GM12878 (cell line): ENCODE data around the gene HOXC9. TPM values are rescaled to one million over a fixed set of nuclear protein-coding genes. Genes with fewer than 3 reads are reported as not detected.

Experiments
- ATF7 ChIP-seq: fragments of 450-650 bp; IDR thresholded peaks from 2 replicates; pipeline ENCODE4 v1.6.1; 2016; ENCODE audit warnings: low read depth, mild to moderate bottlenecking
- MEF2B ChIP-seq: fragments of 450-650 bp; IDR thresholded peaks from 2 replicates; pipeline ENCODE4 v1.6.1; 2018; ENCODE audit warnings: mild to moderate bottlenecking, moderate library complexity; ENCODE audit not compliant: partially characterized antibody, poor library complexity, severe bottlenecking
- MYC ChIP-seq: IDR thresholded peaks from 2 replicates; pipeline ENCODE4 v1.6.1; 2011; ENCODE audit warnings: mild to moderate bottlenecking, low read length, moderate library complexity, inconsistent platforms; ENCODE audit not compliant: insufficient read depth, insufficient replicate concordance, insufficient read length, severe bottlenecking
- PBX3 ChIP-seq: IDR thresholded peaks from 2 replicates; pipeline ENCODE4 v1.6.1; 2011; ENCODE audit warnings: mild to moderate bottlenecking, low read depth, low read length, moderate library complexity; ENCODE audit not compliant: insufficient replicate concordance
- PKNOX1 ChIP-seq: fragments of 450-650 bp; IDR thresholded peaks from 2 replicates; pipeline ENCODE4 v1.6.1; 2016; ENCODE audit warnings: mild to moderate bottlenecking
- RAD51 ChIP-seq: fragments of 450-650 bp; IDR thresholded peaks from 2 replicates; pipeline ENCODE4 v1.6.1; 2016; ENCODE audit warnings: moderate library complexity, mild to moderate bottlenecking, inconsistent platforms
- polyA plus RNA-seq, 11 experiments: library from polyadenylated mRNA; depleted of rRNA in 4 of 11; unstranded in 6 of 11; stranded (reverse) in 5 of 11; fragments of >200 nt; fragmentation: Nextera tagmentation in 4 of 11; fragmentation: Illumina TruSeq in 1 of 11; extraction: Ambion mirVana in 4 of 11; extraction: Trizol in 1 of 11; gene quantifications; 1 replicate in 1 of 11; 2 replicates in 10 of 11; pipeline versions ENCODE4 v1.2.1 to v1.2.3, GENCODE V29; 2011 to 2016; ENCODE audit warnings: inconsistent platforms in 2 of 11, missing spikeins in 2 of 11, low read depth in 1 of 11
- total RNA-seq, 4 experiments: library from RNA; depleted of rRNA in 3 of 4; stranded (reverse); fragments of >200 nt in 3 of 4; fragmentation: Illumina TruSeq in 1 of 4; extraction: Trizol in 1 of 4; gene quantifications; 2 replicates each; pipeline versions ENCODE4 v1.2.1 to v1.2.3, GENCODE V29; 2013 to 2021
- TF ChIP-seq, protein P1 (sequence below): fragments of 150-350 bp; IDR thresholded peaks from 2 replicates; pipeline ENCODE4 v1.6.1; 2014; ENCODE audit warnings: mild to moderate bottlenecking, low read depth, low read length
- TF ChIP-seq, protein P2 (sequence below): IDR thresholded peaks from 2 replicates; pipeline ENCODE4 v1.6.1; 2011; ENCODE audit warnings: borderline replicate concordance, low read depth, mild to moderate bottlenecking, moderate library complexity, mixed read lengths, low read length; ENCODE audit not compliant: insufficient read depth; ENCODE audit errors: extremely low read length

HOXC9 gene
- total and polyA plus RNA-seq, 10 of the 15 experiments (the other 5 are each of a cell fraction or from before 2014, with no cell fraction given) = not detected

- no peak for TF ChIP-seq MYC
- TF ChIP-seq, protein P1, sequence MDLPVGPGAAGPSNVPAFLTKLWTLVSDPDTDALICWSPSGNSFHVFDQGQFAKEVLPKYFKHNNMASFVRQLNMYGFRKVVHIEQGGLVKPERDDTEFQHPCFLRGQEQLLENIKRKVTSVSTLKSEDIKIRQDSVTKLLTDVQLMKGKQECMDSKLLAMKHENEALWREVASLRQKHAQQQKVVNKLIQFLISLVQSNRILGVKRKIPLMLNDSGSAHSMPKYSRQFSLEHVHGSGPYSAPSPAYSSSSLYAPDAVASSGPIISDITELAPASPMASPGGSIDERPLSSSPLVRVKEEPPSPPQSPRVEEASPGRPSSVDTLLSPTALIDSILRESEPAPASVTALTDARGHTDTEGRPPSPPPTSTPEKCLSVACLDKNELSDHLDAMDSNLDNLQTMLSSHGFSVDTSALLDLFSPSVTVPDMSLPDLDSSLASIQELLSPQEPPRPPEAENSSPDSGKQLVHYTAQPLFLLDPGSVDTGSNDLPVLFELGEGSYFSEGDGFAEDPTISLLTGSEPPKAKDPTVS = no peak
- peak; percentile 42 for TF ChIP-seq PBX3
- no peak for TF ChIP-seq MEF2B
- TF ChIP-seq, protein P2, sequence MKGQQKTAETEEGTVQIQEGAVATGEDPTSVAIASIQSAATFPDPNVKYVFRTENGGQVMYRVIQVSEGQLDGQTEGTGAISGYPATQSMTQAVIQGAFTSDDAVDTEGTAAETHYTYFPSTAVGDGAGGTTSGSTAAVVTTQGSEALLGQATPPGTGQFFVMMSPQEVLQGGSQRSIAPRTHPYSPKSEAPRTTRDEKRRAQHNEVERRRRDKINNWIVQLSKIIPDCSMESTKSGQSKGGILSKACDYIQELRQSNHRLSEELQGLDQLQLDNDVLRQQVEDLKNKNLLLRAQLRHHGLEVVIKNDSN = peak; percentile 53
- peak; percentile 88 for TF ChIP-seq RAD51
- peak; percentile 63; the same call in 1 of the 2 replicates for TF ChIP-seq PKNOX1
- TF ChIP-seq ATF7 = peak; percentile 26; the same call in 1 of the 2 replicates
Measured at GRCh38 chr12:53999559-54000115, 324 bp upstream of the HOXC9 start (continued).
